GM21360 (cell line): ENCODE measurements around the gene KIF27.
"Not testable (repeated sequence)": the region's sequence is repeated elsewhere in the genome, so short reads cannot be mapped to it uniquely, and the experiment has no call there.

Experiments
- ATAC-seq: cut with Tn5 transposase; IDR thresholded peaks from one replicate; pipeline ENCODE4 v1.9.1; 2021; ENCODE audit warnings: mild to moderate bottlenecking, moderate library complexity; ENCODE audit not compliant: unreplicated experiment

The KIF27 gene

DNA sequence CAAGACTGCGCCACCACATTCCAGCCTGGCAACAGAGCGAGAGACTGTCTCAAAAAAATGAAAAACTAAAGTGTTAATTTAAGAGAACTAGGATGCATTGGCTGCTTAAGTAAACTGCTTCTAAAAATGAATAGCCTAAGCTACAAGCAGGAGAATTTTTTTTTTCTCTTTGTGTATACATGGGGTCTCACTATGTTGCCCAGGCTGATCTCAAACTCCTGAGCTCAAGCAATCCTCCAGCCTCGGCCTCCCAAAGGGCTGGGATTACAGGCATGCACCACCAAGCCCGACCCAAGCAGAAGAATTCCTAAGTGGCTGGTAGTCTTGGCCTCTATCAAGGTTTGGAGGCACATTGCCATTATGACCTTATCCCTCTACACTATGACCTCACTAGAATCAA, 106.1 kb downstream of the KIF27 start:
- ATAC-seq = not testable (repeated sequence)

DNA sequence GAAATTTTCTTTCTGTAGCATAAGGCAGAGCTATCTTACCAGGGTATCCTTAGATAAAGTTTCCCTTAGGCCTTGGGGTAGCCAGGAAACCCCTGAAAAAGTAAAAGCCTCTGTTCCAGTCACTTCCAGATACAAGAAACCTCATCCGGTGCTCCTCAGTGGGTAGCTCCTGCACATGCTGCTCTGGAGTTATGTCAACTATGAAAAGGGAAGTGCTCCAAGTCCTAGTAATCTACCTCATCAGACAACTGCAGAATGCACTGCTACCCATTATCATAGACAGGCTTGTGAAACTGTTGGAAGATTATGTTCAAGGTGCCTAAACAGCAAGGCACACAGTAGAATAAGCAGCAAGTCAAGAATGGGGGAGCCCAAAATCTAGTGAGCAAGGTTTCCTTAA, 112.0 kb downstream of the KIF27 start:
- ATAC-seq = not testable (repeated sequence)

DNA sequence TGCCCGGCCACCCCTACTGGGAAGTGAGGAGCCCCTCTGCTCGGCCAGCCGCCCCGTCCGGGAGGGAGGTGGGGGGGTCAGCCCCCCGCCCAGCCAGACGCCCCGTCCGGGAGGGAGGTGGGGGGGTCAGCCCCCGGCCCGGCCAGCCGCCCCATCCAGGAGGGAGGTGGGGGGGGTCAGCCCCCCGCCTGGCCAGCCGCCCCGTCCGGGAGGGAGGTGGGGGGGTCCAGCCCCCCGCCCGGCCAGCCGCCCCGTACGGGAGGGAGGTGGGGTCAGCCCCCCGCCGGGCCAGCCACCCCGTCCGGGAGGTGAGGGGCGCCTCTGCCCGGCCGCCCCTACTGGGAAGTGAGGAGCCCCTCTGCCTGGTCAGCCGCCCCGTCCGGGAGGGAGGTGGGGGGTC, 116.8 kb downstream of the KIF27 start:
- not testable (repeated sequence) for ATAC-seq

DNA sequence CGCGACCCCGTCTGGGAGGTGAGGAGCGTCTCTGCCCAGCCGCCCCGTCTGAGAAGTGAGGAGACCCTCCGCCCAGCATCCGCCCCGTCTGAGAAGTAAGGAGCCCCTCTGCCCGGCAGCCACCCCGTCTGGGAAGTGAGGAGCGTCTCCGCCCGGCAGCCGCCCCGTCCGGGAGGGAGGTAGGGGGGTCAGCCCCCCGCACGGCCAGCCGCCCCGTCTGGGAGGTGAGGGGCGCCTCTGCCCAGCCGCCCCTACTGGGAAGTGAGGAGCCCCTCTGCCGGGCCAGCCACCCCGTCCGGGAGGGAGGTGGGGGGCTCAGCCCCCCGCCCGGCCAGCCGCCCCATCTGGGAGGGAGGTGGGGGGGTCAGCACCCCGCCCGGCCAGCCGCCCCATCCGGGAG, 117.3 kb downstream of the KIF27 start:
- ATAC-seq = not testable (repeated sequence)

DNA sequence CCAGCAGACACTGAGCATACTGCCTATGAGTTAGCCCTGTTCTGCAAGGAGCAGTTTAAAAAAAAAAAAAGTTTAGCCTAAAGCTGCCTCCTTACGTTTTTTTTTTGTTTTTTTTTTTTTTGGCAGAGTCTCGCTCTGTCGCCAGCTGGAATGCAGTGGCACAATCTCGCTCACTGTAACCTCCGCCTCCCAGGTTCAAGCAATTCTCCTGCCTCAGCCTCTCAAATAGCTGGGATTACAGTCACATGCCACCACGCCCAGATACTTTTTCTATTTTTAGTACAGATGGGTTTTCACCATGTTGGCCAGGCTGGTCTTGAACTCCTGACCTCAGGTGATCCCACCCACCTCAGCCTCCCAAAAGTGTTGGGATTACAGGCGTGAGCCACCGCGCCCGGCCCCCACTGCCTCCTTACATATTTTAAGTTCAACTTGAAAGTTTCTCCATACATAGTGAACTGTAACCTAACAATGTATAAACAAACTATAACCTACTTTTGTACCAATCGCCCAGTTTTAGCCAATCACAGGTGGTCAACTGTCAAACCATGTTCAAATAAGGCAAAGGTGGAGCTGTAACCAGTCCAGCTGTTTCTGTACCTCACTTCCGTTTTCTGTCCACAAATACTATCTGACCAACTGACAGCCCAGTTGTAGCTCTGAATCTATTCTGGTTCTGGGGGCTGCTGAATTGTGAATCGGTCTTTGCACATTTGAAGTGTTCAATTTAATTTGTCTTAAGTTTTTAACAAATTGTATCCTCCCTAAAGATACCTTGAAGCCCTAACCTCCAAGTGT, 120.8 kb downstream of the KIF27 start:
- no peak for ATAC-seq

DNA sequence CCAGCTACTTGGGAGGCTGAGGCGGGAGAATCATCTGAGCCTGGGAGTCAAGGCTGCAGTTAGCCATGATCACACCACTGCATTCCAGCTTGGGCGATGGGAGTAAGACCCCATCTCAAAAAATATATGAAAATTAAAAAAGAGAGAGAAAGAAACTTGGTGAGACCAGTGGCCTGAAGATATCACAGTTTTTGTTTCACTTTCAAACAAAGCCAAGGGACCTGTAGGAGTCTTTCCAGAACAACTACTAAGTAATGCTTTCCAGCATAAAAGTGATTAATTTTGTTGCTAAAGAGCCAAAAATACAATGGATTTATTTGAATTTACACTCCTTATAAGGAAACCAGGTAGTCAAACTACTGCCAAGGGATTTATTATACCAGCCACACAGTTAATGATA, 127.2 kb downstream of the KIF27 start:
- no peak for ATAC-seq

DNA sequence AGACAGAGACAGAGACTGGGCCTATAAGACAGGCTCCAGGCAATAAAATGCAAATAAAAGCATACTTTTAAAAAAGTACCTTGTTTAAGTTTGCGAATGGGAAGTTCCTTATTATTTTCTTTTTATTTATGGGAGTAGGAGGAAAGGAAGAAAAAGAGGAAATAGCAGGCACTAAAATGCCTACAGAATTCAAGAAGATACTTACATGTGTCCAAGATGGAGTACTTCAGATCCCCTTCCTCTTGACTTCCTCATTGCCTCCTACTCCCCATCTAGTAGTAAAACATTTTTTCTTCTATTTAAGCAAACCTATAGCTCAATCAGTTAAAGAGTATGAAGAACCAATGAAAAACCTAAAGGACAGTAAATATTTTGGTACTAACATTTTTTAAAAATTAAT, 128.5 kb downstream of the KIF27 start:
- no peak for ATAC-seq
